Left hindlimb (tissue), 1 donor: ENCODE data around the gene ANKRD40.

Experiments
- DNase-seq: peaks from one replicate; pipeline ENCODE4 v3.0.0-alpha.2; 2018

The ANKRD40 gene

DNA sequence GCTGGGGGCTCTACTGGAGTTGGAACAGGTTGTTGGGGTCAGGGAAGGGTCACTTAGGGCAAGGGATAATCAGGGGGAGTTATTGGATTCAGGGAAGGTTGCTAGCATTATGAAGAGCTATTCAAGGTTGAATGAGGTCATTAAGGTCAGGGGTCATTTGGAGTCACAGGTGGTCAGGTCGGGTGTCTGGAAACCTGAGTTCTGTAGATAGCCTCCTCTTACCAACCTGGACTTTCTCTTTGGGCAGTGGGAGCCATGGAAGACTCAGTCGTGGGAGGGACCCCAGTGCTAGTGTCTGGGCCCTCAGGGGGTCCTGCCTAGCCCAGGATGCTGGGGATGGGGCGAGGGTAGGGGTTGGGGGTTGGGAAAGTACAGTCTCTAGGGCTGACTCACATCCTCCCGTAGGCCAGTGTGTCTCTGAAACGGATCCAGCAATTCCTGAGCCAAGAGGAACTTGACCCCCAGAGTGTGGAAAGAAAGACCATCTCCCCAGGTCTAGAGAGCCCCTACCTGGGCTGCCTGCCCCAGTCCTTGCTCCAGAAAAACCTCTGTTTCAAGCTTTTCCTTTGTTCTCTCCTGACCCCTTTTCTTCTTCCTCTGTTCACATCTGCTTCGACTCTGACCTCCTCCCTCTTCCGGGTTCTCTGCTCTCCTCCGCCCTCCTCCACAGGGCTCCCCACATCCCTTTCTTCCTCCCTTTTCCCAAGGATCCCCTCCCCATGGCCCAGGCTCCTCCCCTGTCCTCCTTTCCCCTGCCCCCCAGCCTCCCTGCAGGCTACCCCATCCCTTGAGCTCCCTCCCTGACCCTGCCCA, 39.5 kb downstream of the ANKRD40 start:
- no peak for DNase-seq

DNA sequence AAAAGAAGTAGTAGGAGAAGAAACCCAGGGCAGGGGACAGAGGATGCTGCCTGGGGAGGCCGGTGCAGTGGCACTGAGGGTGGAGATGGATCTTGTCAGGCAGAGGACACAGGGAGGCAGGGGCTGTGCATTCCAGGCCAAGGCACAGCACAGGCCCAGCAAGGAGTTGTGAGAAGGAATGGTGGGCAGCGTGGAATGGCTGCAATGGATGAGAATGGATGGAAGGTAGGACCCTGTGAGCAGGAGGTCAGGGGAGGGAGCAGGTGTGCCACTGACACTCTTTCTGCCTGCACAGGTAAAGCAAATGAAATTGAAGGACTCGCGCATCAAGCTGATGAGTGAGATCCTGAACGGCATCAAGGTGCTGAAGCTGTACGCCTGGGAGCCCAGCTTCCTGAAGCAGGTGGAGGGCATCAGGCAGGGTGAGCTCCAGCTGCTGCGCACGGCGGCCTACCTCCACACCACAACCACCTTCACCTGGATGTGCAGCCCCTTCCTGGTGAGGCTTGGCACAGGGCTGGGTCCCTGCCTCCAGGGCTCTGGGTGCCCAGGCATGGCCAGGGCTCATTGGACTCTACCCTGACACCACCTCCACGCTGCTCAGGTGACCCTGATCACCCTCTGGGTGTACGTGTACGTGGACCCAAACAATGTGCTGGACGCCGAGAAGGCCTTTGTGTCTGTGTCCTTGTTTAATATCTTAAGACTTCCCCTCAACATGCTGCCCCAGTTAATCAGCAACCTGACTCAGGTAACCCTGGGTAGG, 40.3 kb downstream of the ANKRD40 start:
- DNase-seq = no peak

DNA sequence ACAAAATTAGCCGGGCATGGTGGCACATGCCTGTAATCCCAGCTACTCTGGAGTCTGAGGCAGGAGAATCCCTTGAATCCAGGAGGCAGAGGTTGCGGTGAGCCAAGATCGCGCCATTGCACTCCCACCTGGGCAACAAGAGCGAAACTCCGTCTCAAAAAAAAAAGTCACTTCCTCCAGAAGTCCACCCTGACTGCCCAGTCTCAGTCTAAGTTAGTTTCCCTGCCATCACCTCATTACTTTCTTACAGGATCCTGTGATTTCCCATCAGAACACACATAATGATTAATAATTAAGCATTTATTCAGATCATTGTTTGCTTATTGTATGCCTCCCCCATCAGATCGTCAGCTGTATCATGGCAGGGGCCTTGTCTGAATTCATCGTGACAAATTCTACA, 41.4 kb downstream of the ANKRD40 start:
- DNase-seq = no peak

DNA sequence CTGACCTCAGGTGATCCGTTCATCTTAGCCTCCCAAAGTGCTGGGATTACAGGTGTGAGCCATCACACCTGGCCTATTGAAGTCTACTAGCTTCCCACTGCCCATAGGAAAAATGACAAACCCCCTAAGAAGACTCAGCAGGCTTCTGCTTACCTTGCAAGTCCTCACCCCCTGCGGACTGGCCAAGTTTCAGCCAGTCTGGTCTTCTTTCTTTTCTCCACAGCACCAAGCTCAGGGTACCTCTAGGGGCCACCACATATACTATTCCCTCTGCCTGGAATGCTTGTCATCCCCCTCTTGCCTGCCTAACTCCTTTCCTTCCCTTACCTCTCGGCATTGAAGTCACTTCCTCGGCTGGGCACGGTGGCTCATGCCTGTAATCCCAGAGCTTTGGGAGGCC, 41.9 kb downstream of the ANKRD40 start:
- no peak for DNase-seq

DNA sequence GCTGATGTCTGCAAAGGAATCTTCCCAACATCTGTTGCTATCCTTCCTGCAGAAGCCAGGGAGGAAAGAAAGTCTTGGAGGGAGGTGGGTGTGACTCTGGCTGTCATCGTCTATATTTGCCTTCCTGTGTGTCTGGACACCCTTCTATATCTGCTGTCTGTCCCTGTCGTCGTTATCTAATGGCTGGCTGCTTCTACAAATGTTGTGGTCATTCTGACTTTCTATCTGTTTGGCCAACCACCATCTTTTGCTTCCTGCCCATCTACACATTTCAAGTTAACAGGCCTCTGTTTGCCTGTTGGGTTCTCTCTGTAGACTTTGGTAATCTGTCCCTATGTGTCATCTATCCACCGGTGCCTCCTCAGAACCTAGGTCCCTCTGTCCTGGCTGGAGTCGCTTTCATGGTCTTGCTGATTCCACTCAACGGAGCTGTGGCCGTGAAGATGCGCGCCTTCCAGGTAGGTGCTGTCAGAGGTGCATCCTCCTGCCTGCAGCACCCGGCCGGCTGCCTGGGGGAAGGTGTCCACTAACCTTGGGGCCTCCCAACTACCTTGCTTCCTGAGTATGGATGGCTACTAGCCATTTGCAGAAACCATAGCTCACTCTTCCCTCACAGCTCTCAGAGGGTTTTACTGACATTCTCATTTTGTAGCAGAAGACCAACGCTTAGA, 42.8 kb downstream of the ANKRD40 start:
- DNase-seq = no peak

DNA sequence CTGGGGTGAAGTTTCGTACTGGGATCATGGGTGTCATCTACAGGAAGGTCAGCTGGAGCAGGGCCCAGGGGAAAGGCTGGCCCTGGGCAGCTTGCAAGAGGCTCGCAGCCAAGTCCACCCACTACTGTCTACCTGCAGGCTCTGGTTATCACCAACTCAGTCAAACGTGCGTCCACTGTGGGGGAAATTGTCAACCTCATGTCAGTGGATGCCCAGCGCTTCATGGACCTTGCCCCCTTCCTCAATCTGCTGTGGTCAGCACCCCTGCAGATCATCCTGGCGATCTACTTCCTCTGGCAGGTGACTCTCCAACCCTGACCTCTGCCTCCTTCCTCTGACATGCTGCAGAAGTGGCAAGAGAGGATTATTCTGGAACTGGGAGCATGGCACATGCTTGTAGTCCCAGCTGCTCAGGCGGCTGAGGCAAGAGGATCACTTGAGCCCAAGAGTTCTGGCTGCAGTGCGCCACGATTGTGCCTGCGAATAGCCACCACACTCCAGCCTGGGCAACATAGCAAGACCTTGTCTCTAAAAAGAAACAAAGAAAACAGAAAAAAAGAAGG, 43.8 kb downstream of the ANKRD40 start:
- DNase-seq = no peak

DNA sequence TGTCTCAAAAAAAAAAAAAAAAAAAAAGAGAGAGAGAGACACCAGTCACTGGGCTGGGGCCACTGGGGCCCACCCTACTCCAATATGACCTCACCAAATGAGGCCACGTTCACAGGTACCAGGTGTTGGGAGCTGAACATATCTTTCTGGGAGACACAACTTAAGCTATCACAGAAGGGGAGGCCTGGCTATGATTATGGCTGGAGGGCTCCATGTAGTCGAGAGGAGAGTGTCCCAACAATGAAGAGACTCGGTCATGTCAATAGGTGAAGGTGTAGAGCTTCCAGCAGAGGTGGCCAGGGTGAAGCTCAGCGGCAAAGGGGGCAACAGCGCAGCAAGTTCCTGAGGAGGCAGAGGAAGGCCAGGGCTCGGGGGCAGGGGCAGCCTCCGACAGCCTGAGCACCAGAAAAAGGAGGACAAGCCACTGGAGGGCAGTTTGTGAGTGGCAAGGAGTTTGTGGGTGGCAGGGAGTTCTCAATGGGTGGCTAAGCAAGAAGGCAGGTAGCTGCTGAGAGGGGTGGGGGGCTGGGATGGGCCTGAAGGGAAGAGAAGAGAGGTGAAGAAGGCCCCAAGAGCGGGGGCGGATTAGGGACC, 45.0 kb downstream of the ANKRD40 start:
- no peak for DNase-seq

DNA sequence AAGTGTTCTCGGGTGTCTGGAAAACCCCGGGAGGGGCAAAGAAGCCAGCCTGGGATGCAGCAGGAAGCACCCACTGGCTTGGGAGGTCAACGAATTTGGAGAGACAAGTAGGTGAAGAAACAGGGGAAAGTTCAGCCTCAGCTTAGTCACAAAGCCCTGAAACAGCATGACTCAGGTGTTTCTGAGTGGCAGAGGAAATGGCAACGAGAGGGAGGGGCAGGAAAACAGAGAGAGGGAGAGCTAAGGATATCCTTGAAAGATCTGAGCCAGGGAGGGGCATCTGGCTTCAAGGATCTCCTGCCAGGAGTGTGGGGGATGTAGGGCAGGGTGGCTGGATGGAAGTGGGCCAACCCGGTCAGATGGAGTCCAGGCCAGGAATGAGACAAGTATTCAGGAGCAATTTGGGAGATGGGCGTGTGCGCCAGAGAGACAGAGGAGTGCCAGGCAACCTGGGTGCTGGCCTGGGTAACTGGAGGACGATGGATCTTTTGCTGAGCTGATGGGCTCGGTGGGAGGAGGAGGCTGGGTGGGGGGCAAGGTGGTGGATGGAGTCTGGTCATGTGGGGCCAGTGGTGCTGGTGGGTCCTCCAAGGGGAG, 45.8 kb downstream of the ANKRD40 start:
- no peak for DNase-seq

DNA sequence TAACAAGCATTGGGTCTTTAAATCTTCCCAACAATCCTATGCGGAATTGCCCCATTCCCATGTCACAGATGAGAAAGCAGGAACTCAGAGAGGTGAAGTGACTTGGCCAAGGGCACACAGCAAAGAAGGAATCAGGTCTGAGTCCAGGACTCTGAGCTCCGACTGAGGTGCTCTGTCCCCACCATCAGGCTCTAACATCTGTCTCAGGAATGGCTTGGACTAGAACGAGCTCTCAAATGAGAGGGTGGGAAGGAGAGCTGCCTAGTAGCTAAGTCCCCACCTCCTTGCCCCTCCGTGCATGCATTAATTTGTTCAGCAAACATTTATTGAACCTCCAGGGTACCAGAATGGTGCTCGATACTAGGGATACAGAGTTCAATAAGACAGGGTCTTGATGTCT, 46.4 kb downstream of the ANKRD40 start:
- DNase-seq = no peak

DNA sequence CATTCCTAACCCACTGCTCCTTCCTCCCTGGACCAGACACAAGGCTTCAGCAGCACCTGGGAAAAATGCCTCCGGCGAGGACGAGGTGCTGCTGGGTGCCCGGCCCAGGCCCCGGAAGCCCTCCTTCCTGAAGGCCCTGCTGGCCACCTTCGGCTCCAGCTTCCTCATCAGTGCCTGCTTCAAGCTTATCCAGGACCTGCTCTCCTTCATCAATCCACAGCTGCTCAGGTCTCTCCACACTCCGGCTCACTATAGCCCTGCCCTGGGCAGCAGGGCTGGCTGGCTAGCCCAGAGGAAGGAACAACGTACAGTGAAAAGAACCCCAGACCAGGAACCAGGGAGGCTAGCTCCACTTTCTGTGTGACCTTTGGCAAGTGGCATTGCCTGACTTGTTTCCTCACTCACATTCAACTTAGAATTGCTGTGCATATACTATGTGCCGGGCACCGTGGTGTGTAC, 46.8 kb downstream of the ANKRD40 start:
- DNase-seq = peak; percentile 26

DNA sequence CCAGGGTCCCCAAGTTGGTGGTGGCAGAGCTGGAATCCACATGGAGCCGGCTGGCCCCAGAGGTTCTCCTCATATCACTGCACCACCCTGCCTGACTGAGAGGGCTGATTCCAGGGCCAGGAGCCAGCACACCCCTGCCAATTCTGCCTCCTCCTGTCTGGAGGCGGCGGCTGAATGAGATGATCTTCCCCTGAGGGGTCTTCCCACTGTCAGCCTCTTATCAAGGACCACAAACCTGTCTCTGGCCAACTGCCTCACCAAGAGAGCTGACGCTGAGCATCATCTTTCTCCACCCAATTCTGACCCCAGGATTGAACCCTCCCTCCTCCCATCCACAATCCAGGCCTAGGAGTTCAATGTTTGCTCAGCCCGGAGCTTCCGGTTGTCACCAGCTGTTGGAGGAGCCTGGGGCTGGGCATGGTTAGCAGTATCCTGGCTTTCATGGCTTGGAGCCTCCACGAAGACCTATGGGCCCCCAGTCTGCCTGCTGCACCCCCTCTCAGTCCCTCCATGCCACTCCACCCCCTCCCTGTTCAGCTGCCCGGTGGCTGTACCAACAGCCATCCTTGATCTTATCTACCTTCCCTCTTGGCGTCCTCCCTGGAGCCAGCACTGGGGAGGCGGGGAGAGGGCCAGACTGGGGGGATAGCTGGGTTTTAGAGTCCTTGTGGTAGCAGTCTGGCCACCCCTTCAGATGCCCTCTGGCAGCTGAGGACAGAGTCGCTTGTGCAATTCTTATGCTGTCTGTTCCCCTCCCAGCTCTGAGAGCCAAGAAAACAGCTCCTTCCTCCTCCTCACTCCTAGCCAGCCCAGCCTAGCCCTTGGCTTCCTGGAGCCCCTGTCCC, 47.5 kb downstream of the ANKRD40 start:
- peak; percentile 25 for DNase-seq

DNA sequence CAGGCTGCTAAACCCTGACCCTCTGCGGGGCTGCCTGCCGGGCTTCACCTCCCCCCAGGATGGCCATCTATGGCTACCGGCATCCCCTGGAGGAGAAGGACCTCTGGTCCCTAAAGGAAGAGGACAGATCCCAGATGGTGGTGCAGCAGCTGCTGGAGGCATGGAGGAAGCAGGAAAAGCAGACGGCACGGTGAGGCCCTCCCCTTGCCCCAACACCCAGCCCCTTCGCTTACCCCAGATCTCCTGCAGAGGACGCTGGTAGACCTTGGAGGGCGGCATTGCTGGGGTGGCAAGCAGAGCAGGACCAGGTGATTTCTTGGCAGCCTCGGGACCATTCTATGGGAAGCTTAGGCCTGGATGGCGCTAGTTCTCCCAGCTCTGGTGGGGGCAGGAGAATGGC, 48.5 kb downstream of the ANKRD40 start:
- no peak for DNase-seq

DNA sequence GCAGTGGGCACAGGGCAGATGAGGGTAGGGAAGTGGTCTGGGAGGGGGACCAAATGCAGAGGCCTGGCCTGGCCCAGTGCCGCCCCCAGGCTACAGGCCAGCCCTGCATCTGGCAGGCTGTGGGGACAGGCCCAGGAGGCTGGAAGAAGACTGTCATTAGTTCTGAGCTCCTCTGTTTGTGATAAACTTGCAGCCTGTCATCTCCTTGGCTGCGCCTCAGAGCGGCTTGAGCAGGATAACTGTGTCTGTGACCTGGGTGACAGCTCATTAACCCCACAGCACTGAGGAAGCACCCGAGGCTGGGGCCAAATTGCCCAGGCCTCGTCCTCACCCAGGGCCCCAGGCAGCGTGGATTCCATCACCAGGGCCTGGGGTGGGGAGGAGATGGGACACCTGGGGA, 49.1 kb downstream of the ANKRD40 start:
- no peak for DNase-seq

DNA sequence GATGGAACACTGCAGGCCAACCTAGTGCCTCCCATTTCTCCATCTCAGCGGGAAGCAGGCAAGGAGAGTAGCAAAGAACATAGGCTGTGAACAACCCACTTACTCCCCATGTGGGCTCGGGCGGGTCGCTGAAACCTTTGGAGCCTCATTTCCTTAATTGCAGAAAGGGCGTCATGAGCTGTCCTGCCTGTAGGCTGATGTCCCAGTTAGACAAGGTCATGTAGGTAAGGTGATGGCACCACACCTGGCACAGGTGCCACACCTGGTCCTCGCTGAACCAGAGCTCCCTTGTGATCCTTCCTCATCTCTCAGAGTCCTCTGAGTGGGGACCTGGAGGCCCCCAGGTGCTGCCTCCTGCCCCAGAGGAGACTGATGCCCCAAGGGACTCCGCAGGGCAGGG, 50.1 kb downstream of the ANKRD40 start:
- peak; percentile 8 for DNase-seq

DNA sequence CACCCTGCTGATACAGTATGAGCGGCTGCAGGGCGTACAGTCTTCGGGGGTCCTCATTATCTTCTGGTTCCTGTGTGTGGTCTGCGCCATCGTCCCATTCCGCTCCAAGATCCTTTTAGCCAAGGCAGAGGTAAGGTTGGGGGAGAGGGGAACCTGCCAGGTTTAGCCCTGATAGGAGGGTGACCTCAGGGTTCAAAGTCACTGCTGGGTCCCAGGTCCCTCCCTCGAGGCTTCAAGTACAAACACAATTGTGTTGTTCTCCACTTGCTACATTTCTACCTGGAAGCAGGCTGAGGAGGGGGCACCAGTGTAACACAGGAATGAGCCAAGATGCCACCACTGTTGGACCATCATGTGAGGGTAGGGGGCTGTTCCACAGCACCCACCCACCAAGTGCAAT, 50.7 kb downstream of the ANKRD40 start:
- peak; percentile 7 for DNase-seq

DNA sequence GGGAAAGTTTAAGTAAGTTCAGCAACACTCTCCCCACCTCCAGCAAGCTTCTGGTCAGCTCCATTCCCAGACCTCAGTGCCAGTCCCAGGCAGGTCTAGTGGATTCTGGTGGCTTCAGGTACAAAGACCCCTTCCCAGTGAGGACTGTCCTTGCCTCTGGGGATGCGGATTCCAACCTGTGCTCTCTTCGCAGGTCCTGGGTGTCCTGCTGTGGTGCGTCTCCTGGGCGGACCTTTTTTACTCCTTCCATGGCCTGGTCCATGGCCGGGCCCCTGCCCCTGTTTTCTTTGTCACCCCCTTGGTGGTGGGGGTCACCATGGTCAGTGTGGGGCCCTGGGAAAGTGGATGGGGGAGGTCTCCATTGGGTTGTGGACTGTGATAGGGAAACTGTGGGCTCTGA, 51.2 kb downstream of the ANKRD40 start:
- peak; percentile 20 for DNase-seq

DNA sequence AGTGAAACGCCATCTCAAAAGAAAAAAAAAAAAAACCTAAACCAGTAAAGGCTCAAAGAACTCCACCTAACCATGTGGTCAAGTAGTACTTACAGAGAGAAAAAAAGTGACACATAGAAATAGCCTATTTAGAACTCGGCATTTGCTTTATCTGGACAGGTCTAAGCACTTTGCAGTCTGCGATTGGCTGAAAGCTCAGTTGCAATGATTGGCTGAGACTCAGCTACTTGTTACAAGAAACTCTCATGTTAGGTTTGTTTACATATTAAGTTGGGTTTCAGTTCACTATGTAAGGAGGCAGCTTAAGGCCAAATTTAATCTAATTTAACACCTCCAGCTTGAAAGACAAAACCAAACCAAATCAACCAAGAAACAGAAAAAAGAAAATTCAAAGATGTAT, 54.0 kb downstream of the ANKRD40 start:
- no peak for DNase-seq

DNA sequence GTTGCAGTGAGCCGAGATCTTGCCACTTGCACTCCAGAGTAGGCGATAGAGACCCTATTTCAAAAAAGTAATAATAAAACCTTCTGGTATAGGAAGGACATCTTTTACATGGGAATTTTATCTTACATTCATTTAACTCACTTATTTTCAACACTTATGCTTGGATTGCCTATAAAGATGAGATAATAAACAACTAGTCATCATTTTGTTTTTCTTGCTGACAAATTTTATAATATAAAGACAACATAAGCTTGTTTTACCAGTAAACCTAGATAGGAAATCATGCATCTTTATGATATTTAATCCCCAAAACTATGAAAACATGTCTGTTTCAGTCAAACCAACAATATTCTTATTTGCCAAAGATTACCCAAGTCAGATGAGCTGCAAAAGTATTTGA, 56.1 kb downstream of the ANKRD40 start:
- no peak for DNase-seq

DNA sequence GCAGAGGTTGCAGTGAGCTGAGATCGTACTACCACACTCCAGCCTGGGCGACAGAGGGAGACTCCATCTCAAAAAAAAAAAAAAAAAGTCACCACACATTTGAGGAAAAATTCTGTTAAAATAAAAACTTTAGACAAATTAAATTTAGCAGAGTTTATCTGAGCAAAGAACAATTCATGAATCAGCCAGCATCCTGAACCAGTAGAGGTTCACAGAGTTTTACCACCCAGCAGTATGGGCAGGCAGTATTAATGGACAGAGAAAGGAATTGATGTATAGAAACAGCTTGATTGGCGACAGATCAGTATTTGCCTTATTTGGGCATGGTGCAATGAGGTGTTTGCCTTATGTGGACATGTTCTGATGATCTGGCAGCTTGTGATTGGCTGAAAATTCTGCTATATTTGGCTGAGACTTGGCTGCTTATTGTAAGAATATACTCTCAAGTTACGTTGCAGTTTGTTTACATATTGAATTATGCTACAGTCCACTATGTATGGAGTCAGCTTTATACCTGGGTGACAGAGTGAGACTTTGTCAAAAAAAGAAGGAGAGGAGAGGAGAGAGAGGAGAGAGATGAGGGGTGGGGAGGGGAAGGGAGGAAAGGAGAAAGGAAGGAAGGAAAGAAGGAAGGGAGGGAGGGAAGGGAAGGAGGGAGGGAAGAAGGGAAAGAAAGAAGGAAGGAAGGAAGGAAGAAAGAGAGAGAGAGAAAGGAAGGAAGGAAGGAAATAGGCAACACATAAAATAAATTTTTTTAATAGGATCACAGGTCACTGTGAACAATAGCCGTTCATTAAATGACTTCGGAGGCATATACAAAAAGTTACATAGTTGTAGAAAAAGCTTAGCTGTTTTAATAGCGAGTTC, 58.4 kb downstream of the ANKRD40 start:
- no peak for DNase-seq

DNA sequence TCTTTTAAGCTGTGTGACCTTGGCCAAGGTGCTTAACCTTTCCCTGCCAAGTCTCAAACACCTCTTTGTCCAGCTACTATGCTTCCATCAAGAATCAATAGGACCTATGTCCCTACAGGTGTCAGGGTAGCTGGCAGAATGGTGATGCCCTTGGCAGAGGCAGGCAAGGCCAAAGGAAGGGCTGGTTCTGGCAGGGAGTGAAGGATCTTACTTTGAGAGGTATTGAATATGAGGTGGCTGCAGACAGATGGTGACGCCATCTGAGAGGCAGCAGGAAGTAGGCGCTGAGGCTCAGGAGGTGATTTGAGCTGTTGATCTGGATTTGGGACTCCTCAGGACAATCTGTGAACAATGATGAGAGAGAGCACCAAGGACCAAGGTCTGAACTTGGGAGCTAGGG, 60.5 kb downstream of the ANKRD40 start:
- DNase-seq = no peak
